Measurements from ENCODE around the gene SPATA31E1. TPM values are rescaled to one million over a fixed set of nuclear protein-coding genes. Genes with fewer than 3 reads are reported as not detected.

Gene SPATA31E1
- total and polyA plus RNA-seq, 2 donors (not counting 1 experiment from before 2014, with no cell fraction given), result not detected

DNA sequence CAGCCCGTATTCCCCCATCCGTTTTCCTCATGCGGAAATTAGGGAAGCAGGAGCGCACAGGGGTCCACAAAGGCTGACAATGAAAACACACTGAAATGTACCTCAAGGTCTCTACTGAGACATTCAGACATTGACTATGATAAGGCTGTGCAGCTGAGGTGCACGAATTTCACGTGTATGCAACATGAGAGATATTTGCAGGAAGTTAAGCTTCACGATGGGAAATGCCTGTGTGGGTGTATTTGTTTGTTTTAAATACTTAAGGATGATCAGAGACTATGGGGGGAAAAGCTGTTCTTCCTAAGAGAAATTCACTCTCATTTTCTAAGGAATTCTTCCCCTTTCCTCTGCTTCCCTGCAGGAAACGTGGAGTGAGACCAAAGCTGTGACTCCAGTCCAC lies 2.6 kb upstream of the SPATA31E1 start:
- H3K79me2 ChIP-seq (ENCODE audit: control insufficient read depth, insufficient read depth, low read length), result no peaks in the 10 kb centered on the region
- no peaks in the 10 kb centered on the region for H4K20me1 ChIP-seq (ENCODE audit: control insufficient read depth, extremely low read depth, insufficient read depth, low read length)
- no peak overlapping the region for H3K4me3 ChIP-seq (replicated peaks in 1 of 4; ENCODE audit: control extremely low read depth in 1 of 4, insufficient read depth in 1 of 4, low read depth in 3 of 4, low read length in 4 of 4)
- no peaks in the 10 kb centered on the region for H3K9me3 ChIP-seq (ENCODE audit: control insufficient read depth, insufficient read depth, low read depth, low read length)
- no peaks in the 10 kb centered on the region for H3K36me3 ChIP-seq (ENCODE audit: control insufficient read depth, insufficient read depth, low read length)
- no peak overlapping the region for H3K4me2 ChIP-seq (ENCODE audit: extremely low read depth, insufficient read depth, low read length)
- H3K4me1 ChIP-seq (ENCODE audit: control insufficient read depth, extremely low read depth, insufficient read depth, low read length), result peaks cover 3% of the 10 kb centered on the region
- DNase-seq (ENCODE audit: low read depth in 2 of 2), result peak in 1 of 2 donors; percentile 51
- no peak overlapping the region for H2AFZ ChIP-seq (ENCODE audit: low read length)
- H3K27ac ChIP-seq (ENCODE audit: insufficient read depth, low read length), result no peak overlapping the region
- TF ChIP-seq, protein P1, sequence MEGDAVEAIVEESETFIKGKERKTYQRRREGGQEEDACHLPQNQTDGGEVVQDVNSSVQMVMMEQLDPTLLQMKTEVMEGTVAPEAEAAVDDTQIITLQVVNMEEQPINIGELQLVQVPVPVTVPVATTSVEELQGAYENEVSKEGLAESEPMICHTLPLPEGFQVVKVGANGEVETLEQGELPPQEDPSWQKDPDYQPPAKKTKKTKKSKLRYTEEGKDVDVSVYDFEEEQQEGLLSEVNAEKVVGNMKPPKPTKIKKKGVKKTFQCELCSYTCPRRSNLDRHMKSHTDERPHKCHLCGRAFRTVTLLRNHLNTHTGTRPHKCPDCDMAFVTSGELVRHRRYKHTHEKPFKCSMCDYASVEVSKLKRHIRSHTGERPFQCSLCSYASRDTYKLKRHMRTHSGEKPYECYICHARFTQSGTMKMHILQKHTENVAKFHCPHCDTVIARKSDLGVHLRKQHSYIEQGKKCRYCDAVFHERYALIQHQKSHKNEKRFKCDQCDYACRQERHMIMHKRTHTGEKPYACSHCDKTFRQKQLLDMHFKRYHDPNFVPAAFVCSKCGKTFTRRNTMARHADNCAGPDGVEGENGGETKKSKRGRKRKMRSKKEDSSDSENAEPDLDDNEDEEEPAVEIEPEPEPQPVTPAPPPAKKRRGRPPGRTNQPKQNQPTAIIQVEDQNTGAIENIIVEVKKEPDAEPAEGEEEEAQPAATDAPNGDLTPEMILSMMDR (conservative IDR thresholded peaks at IDR 0.05 in 1 of 2, IDR thresholded peaks at IDR 0.05 in 1 of 2; ENCODE audit: low read depth in 1 of 2, low read length in 2 of 2), result no peak
- TF ChIP-seq EZH2 (IDR thresholded peaks at IDR 0.05; ENCODE audit: low read length, missing control alignments), result no peak
- no peak overlapping the region for H3K9ac ChIP-seq (ENCODE audit: insufficient read depth, low read length)
- no peaks in the 10 kb centered on the region for H3K27me3 ChIP-seq (ENCODE audit: control insufficient read depth, insufficient read depth, low read length)

DNA sequence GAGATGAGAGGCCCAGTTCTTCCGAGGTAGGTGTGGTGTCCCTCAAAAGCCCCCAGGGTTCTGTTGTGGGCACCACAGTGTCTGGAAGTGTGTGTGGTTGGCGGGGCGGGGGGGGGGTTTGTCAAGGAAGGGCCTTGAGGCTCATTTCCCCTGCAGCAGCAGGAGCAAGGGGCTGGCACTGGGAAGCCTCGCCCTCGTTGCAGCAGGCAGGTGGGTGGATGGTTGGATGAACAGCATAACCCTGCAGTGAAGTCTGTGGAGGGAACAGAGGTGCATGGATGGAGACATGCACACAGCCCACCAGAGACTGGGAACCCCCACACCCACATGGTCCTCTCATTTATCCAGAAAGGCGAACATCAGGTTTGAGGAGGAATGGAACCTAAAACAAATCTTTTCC lies 2.0 kb upstream of the SPATA31E1 start:
- Histone ChIP-seq H3K27me3 (ENCODE audit: control insufficient read depth, insufficient read depth, low read length) (no peaks in the 10 kb centered on the region), H3K9ac (ENCODE audit: insufficient read depth, low read length) (no peak overlapping the region), H3K4me1 (ENCODE audit: control insufficient read depth, extremely low read depth, insufficient read depth, low read length) (peaks cover 3% of the 10 kb centered on the region), H4K20me1 (ENCODE audit: control insufficient read depth, extremely low read depth, insufficient read depth, low read length) (no peaks in the 10 kb centered on the region), H3K4me3 (replicated peaks in 1 of 4; ENCODE audit: control extremely low read depth in 1 of 4, insufficient read depth in 1 of 4, low read depth in 3 of 4, low read length in 4 of 4) (no peak overlapping the region), H2AFZ (ENCODE audit: low read length) (no peak overlapping the region), H3K36me3 (ENCODE audit: control insufficient read depth, insufficient read depth, low read length) (no peaks in the 10 kb centered on the region), H3K4me2 (ENCODE audit: extremely low read depth, insufficient read depth, low read length) (no peak overlapping the region), H3K9me3 (ENCODE audit: control insufficient read depth, insufficient read depth, low read depth, low read length) (no peaks in the 10 kb centered on the region), H3K79me2 (ENCODE audit: control insufficient read depth, insufficient read depth, low read length) (no peaks in the 10 kb centered on the region), H3K27ac (ENCODE audit: insufficient read depth, low read length) (no peak overlapping the region)
- DNase-seq (ENCODE audit: low read depth in 2 of 2), result no peak
- TF ChIP-seq, protein P1 (conservative IDR thresholded peaks at IDR 0.05 in 1 of 2, IDR thresholded peaks at IDR 0.05 in 1 of 2; ENCODE audit: low read depth in 1 of 2, low read length in 2 of 2), result no peak
- TF ChIP-seq EZH2 (IDR thresholded peaks at IDR 0.05; ENCODE audit: low read length, missing control alignments), result no peak

DNA sequence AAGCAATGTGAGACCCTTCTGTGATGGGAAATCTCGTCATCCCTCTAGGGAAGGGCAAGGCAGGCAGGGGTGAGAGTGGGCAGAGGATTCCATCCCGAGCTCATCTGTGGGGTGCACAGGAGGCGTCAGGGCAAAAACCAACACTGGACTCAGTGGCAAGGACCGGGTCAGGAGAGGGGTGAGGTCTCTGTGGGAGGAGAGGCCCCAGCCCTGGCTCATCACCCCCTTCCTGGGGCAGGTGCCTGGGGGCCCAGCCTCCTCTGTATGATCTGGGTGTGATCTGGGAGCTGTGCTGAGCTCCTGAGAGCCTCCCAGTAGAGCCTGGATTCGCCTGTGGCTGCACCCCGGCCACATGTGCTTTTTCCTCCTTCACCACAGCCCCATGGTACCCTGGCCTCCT lies 597 bp downstream of the SPATA31E1 start:
- H3K27me3 ChIP-seq (ENCODE audit: control insufficient read depth, insufficient read depth, low read length), result no peaks in the 10 kb centered on the region
- peaks cover 3% of the 10 kb centered on the region for H3K4me1 ChIP-seq (ENCODE audit: control insufficient read depth, extremely low read depth, insufficient read depth, low read length)
- TF ChIP-seq, protein P1 (conservative IDR thresholded peaks at IDR 0.05 in 1 of 2, IDR thresholded peaks at IDR 0.05 in 1 of 2; ENCODE audit: low read depth in 1 of 2, low read length in 2 of 2), result no peak
- TF ChIP-seq EZH2 (IDR thresholded peaks at IDR 0.05; ENCODE audit: low read length, missing control alignments), result no peak
- H3K4me3 ChIP-seq (replicated peaks in 1 of 4; ENCODE audit: control extremely low read depth in 1 of 4, insufficient read depth in 1 of 4, low read depth in 3 of 4, low read length in 4 of 4), result no peak overlapping the region
- H2AFZ ChIP-seq (ENCODE audit: low read length), result no peak overlapping the region
- H3K9me3 ChIP-seq (ENCODE audit: control insufficient read depth, insufficient read depth, low read depth, low read length), result no peaks in the 10 kb centered on the region
- no peaks in the 10 kb centered on the region for H3K36me3 ChIP-seq (ENCODE audit: control insufficient read depth, insufficient read depth, low read length)
- DNase-seq (ENCODE audit: low read depth in 2 of 2), result no peak
- H3K9ac ChIP-seq (ENCODE audit: insufficient read depth, low read length), result no peak overlapping the region
- no peaks in the 10 kb centered on the region for H4K20me1 ChIP-seq (ENCODE audit: control insufficient read depth, extremely low read depth, insufficient read depth, low read length)
- no peak overlapping the region for H3K4me2 ChIP-seq (ENCODE audit: extremely low read depth, insufficient read depth, low read length)
- no peaks in the 10 kb centered on the region for H3K79me2 ChIP-seq (ENCODE audit: control insufficient read depth, insufficient read depth, low read length)
- H3K27ac ChIP-seq (ENCODE audit: insufficient read depth, low read length), result no peak overlapping the region

Data from fibroblast of lung (primary cell).